GM12878 (cell line): Measurements from ENCODE around the gene ELN. TPM values are rescaled to one million over a fixed set of nuclear protein-coding genes. Genes with fewer than 3 reads are reported as not detected.

Experiments
- ATAC-seq: fragments of 200-7000 bp; cut with Tn5 transposase; 3 replicates; pipeline ENCODE4 v1.9.1; 2020; ENCODE audit warnings: mild to moderate bottlenecking, moderate library complexity
- BruUV-seq: library from RNA; stranded (reverse); fragments of 400-500 nt; replicated peaks from 2 replicates; lab custom pipeline; 2021; lab: Mats Ljungman, UMichigan
- CTCF ChIA-PET: fragments of 300-600 bp; sonication (Branson Sonifier 250); formaldehyde crosslinking; extraction: SDS; loops from one replicate; lab custom pipeline; 2021; ENCODE audit warnings: inconsistent platforms; lab: Yijun Ruan, JAX
- POLR2A ChIA-PET: fragments of 350-600 bp; formaldehyde crosslinking; extraction: SDS; loops from one replicate; lab custom pipeline; 2021; ENCODE audit warnings: inconsistent platforms; lab: Charles Lee
- RAD21 ChIA-PET: fragments of 300-600 bp; sonication (Branson Sonifier 250); formaldehyde crosslinking; loops from one replicate; lab custom pipeline; 2023; ENCODE audit warnings: antibody characterized with exemption; ENCODE audit not compliant: unreplicated experiment; lab: Charles Lee
- SMC1A ChIA-PET: fragments of 300-600 bp; sonication (Branson Sonifier 250); formaldehyde crosslinking; loops from one replicate; lab custom pipeline; 2023; ENCODE audit not compliant: unreplicated experiment, uncharacterized antibody; lab: Charles Lee
- DNase-seq: peaks from one replicate; pipeline ENCODE4 v3.0.0-alpha.2; 2011; ENCODE audit warnings: low read depth, low spot score
- FAIRE-seq: peaks from 3 replicates; lab custom pipeline; 2011; peaks lifted over from hg19 to GRCh38; lab: Jason Lieb, UNC
- H2AFZ ChIP-seq: 2 replicates; pipeline ENCODE4 v1.6.0; 2011; ENCODE audit warnings: low read depth, low read length, control low read depth; ENCODE audit not compliant: control insufficient read depth
- H3K27ac ChIP-seq: 2 replicates; pipeline ENCODE4 v1.5.1; 2011; ENCODE audit warnings: control low read depth; ENCODE audit not compliant: control insufficient read depth, insufficient read depth
- H3K27me3 ChIP-seq, 2 experiments: replicated peaks in 1 of 2; 2 replicates each; pipeline versions ENCODE4 v1.6.0 to v1.6.1; 2011; ENCODE audit warnings: low read length in 1 of 2; ENCODE audit not compliant: control insufficient read depth in 2 of 2, insufficient read depth in 2 of 2
- H3K36me3 ChIP-seq, 2 experiments: 2 replicates each; pipeline ENCODE4 v1.5.1; 2011; ENCODE audit warnings: low read length in 1 of 2; ENCODE audit not compliant: control insufficient read depth in 2 of 2, insufficient read depth in 2 of 2
- H3K4me1 ChIP-seq: 2 replicates; pipeline ENCODE4 v1.6.1; 2011; ENCODE audit warnings: mild to moderate bottlenecking, low read length, moderate library complexity, mixed read lengths; ENCODE audit not compliant: control insufficient read depth, insufficient read depth
- H3K4me2 ChIP-seq: 2 replicates; pipeline ENCODE4 v1.6.0; 2011; ENCODE audit warnings: control low read depth; ENCODE audit not compliant: control insufficient read depth, insufficient read depth
- H3K4me3 ChIP-seq: fragments of 200-600 bp; sonication (generic); 2 replicates; pipeline ENCODE4 v1.5.1; 2016
- H3K79me2 ChIP-seq: 2 replicates; pipeline ENCODE4 v1.6.0; 2011; ENCODE audit warnings: low read length; ENCODE audit not compliant: control insufficient read depth, insufficient read depth
- H3K9ac ChIP-seq: 2 replicates; pipeline ENCODE4 v1.8.0; 2011; ENCODE audit warnings: low read length, control low read depth, mixed read lengths; ENCODE audit not compliant: control insufficient read depth, insufficient read depth
- H3K9me3 ChIP-seq: replicated peaks from 3 replicates; pipeline ENCODE4 v1.5.1; 2011; ENCODE audit warnings: mild to moderate bottlenecking, low read length; ENCODE audit not compliant: control insufficient read depth, insufficient read depth
- H4K20me1 ChIP-seq: 2 replicates; pipeline ENCODE4 v1.6.0; 2011; ENCODE audit not compliant: control insufficient read depth, insufficient read depth
- BMI1 ChIP-seq: fragments of 450-650 bp; IDR thresholded peaks from 2 replicates; pipeline ENCODE4 v1.6.1; 2016; ENCODE audit warnings: mild to moderate bottlenecking, moderate library complexity, borderline replicate concordance
- CHD2 ChIP-seq: IDR thresholded peaks from 2 replicates; pipeline ENCODE4 v1.6.1; 2011; ENCODE audit warnings: low read depth, low read length, improper control_type of control experiment, borderline replicate concordance
- EGR1 ChIP-seq, 2 experiments: IDR thresholded peaks; 1 replicate in 1 of 2; 2 replicates in 1 of 2; pipeline ENCODE4 v1.6.1; 2011 to 2012; ENCODE audit warnings: low read depth in 2 of 2, low read length in 2 of 2, borderline replicate concordance in 1 of 2, mild to moderate bottlenecking in 1 of 2, moderate library complexity in 1 of 2
- EP300 ChIP-seq, 2 experiments: fragments of 150-350 bp in 1 of 2; IDR thresholded peaks; 2 replicates each; pipeline ENCODE4 v1.6.1; 2011 to 2012; ENCODE audit warnings: low read depth in 2 of 2, low read length in 2 of 2, borderline replicate concordance in 1 of 2, improper control_type of control experiment in 1 of 2, inconsistent platforms in 1 of 2; ENCODE audit not compliant: control insufficient read depth in 1 of 2
- ETV6 ChIP-seq, 2 experiments: fragments of 450-650 bp in 1 of 2; IDR thresholded peaks in 1 of 2; conservative IDR thresholded peaks in 1 of 2; 2 replicates each; pipeline ENCODE4 v1.6.1; 2014; ENCODE audit warnings: antibody characterized with exemption in 1 of 2, borderline replicate concordance in 1 of 2, low read depth in 1 of 2, mild to moderate bottlenecking in 1 of 2, moderate library complexity in 1 of 2
- FOXM1 ChIP-seq: IDR thresholded peaks from 2 replicates; pipeline ENCODE4 v1.6.1; 2012; ENCODE audit warnings: low read depth, mild to moderate bottlenecking, inconsistent platforms, low read length, moderate library complexity
- JUNB ChIP-seq: IDR thresholded peaks from 2 replicates; pipeline ENCODE4 v1.6.1; 2016; ENCODE audit warnings: antibody characterized with exemption, mild to moderate bottlenecking
- KAT2A ChIP-seq: conservative IDR thresholded peaks from 2 replicates; pipeline ENCODE4 v1.6.1; 2011; ENCODE audit warnings: low read depth, low read length; ENCODE audit not compliant: control insufficient read depth
- LARP7 ChIP-seq: fragments of 450-650 bp; IDR thresholded peaks from 2 replicates; pipeline ENCODE4 v1.6.1; 2017; ENCODE audit warnings: mild to moderate bottlenecking
- MLLT1 ChIP-seq: fragments of 450-650 bp; IDR thresholded peaks from 2 replicates; pipeline ENCODE4 v1.6.1; 2016; ENCODE audit warnings: mild to moderate bottlenecking
- NFXL1 ChIP-seq: fragments of 450-650 bp; IDR thresholded peaks from 2 replicates; pipeline ENCODE4 v1.6.1; 2017; ENCODE audit warnings: antibody characterized with exemption, mild to moderate bottlenecking, borderline replicate concordance
- RCOR1 ChIP-seq: conservative IDR thresholded peaks from 2 replicates; pipeline ENCODE4 v1.6.1; 2012; ENCODE audit warnings: low read depth, low read length, improper control_type of control experiment
- SMAD5 ChIP-seq: IDR thresholded peaks from 2 replicates; pipeline ENCODE4 v1.6.1; 2016; ENCODE audit warnings: antibody characterized with exemption, low read depth
- SP1 ChIP-seq: IDR thresholded peaks from one replicate; pipeline ENCODE4 v1.6.1; 2011; ENCODE audit warnings: low read depth, low read length
- STAT1 ChIP-seq: fragments of 450-650 bp; conservative IDR thresholded peaks from 2 replicates; pipeline ENCODE4 v1.6.1; 2014; ENCODE audit warnings: antibody characterized with exemption, mild to moderate bottlenecking
- ZNF622 ChIP-seq: fragments of 450-650 bp; IDR thresholded peaks from 2 replicates; pipeline ENCODE4 v1.6.1; 2017; ENCODE audit warnings: mild to moderate bottlenecking, inconsistent platforms
- WGBS: methylation state at CpG from one replicate; pipeline ENCODE4 v1.1.6; 2016; ENCODE audit warnings: low lambda C conversion rate; ENCODE audit not compliant: insufficient replicate concordance, insufficient coverage; ENCODE audit errors: missing lambda C conversion rate; 5-methylcytosine and 5-hydroxymethylcytosine counted together
- in situ Hi-C: fragments of 300-500 bp; cut with MboI; formaldehyde crosslinking; loops from 9 replicates; pipeline ENCODE4 v1.14.3; 2018; ENCODE audit warnings: mixed read lengths
- intact Hi-C: fragments of 100-400 bp; cut with micrococcal nuclease; formaldehyde crosslinking; loops from one replicate; pipeline ENCODE4 v1.14.2; 2022; ENCODE audit not compliant: unreplicated experiment
- polyA plus RNA-seq, 11 experiments: library from polyadenylated mRNA; depleted of rRNA in 4 of 11; unstranded in 6 of 11; stranded (reverse) in 5 of 11; fragments of >200 nt; fragmentation: Nextera tagmentation in 4 of 11; fragmentation: Illumina TruSeq in 1 of 11; extraction: Ambion mirVana in 4 of 11; extraction: Trizol in 1 of 11; gene quantifications; 1 replicate in 1 of 11; 2 replicates in 10 of 11; pipeline versions ENCODE4 v1.2.1 to v1.2.3, GENCODE V29; 2011 to 2016; ENCODE audit warnings: inconsistent platforms in 2 of 11, missing spikeins in 2 of 11, low read depth in 1 of 11
- total RNA-seq, 4 experiments: library from RNA; depleted of rRNA in 3 of 4; stranded (reverse); fragments of >200 nt in 3 of 4; fragmentation: Illumina TruSeq in 1 of 4; extraction: Trizol in 1 of 4; gene quantifications; 2 replicates each; pipeline versions ENCODE4 v1.2.1 to v1.2.3, GENCODE V29; 2013 to 2021

ELN gene
- total and polyA plus RNA-seq, 10 of the 15 experiments (the other 5 are each of a cell fraction or from before 2014, with no cell fraction given): 0.08 to 0.27 (median 0.23) TPM; not detected in 7

GRCh38 chr7:73983437-73984164, 44.4 kb upstream of the ELN start:
- CTCF ChIA-PET: interaction anchor here (0.6 kb wide), 1 partner anchor 1825 kb away, joined by 3 read pairs; no protein-coding TSS in a partner anchor
- Histone ChIP-seq H3K4me1 (no peaks in the 10 kb centered on the region), H3K9me3 (no peaks in the 10 kb centered on the region), H4K20me1 (no peaks in the 10 kb centered on the region), H3K4me3 (no peak overlapping the region), H3K4me2 (no peak overlapping the region), H3K36me3 (no peaks in the 10 kb centered on the region), H3K9ac (no peak overlapping the region), H2AFZ (no peak overlapping the region), H3K27me3 (no peaks in the 10 kb centered on the region), H3K27ac (no peak overlapping the region), H3K79me2 (no peaks in the 10 kb centered on the region)
- WGBS: 66% methylated on average over 22 of the region's 22 CpGs
- ATAC-seq: no peak
- SMC1A ChIA-PET: no interaction called here
- intact Hi-C loops: no loop called here
- in situ Hi-C loops: no loop called here
- TF ChIP-seq MLLT1 (no peak), EP300 (IDR thresholded peaks at IDR 0.05; ENCODE audit: borderline replicate concordance in 1 of 2, control insufficient read depth in 1 of 2, low read depth in 2 of 2, low read length in 2 of 2) (no peak), ETV6 (conservative IDR thresholded peaks at IDR 0.05 in 1 of 2, IDR thresholded peaks at IDR 0.05 in 1 of 2; ENCODE audit: borderline replicate concordance in 1 of 2, low read depth in 1 of 2) (no peak), SMAD5 (no peak), SP1 (no peak), ZNF622 (no peak), FOXM1 (no peak), EGR1 (IDR thresholded peaks at IDR 0.05; ENCODE audit: borderline replicate concordance in 1 of 2, low read depth in 2 of 2, low read length in 2 of 2) (no peak), LARP7 (no peak), JUNB (no peak), NFXL1 (no peak), RCOR1 (no peak), STAT1 (no peak), BMI1 (no peak), KAT2A (no peak), CHD2 (no peak)
- FAIRE-seq: no peak
- RAD21 ChIA-PET: no interaction called here
- no peak for DNase-seq
- no TSS peak for BruUV-seq
- POLR2A ChIA-PET: no interaction called here
